22Rv1 (cell line): ENCODE data around the gene INSM2.

Source experiments
- CTCF ChIP-seq: fragments of 450-650 bp; IDR thresholded peaks from 2 replicates; pipeline ENCODE4 v1.5.1; 2017; ENCODE audit warnings: mild to moderate bottlenecking
- ZFX ChIP-seq: fragments of 450-650 bp; IDR thresholded peaks from 2 replicates; pipeline ENCODE4 v1.6.1; 2017; ENCODE audit warnings: antibody characterized with exemption, borderline replicate concordance

GRCh38 chr14:35551081-35551480, 17.1 kb downstream of the INSM2 start:
- no peak for TF ChIP-seq CTCF
- no peak for TF ChIP-seq ZFX
